Transverse colon (tissue), 4 donors: ENCODE measurements around the gene PUM1. TPM values are rescaled to one million over a fixed set of nuclear protein-coding genes. Genes with fewer than 3 reads are reported as not detected.

ENCODE experiments used
- DNase-seq: peaks from one replicate; pipeline ENCODE4 v3.0.0-alpha.2; 2019
- H3K27ac ChIP-seq, 4 donors: fragments of 200-600 bp; sonication (generic); 2 replicates each; pipeline ENCODE4 v1.5.1; 2016 to 2018; ENCODE audit warnings: inconsistent platforms in 4 of 4
- H3K27me3 ChIP-seq: fragments of 200-600 bp; sonication (generic); 2 replicates; pipeline ENCODE4 v1.5.1; 2017; ENCODE audit warnings: inconsistent platforms
- H3K36me3 ChIP-seq, 4 donors: fragments of 200-600 bp; sonication (generic); 2 replicates each; pipeline ENCODE4 v1.5.1; 2017 to 2019; ENCODE audit warnings: inconsistent platforms in 4 of 4
- H3K4me1 ChIP-seq, 4 donors: fragments of 200-600 bp; sonication (generic); 2 replicates each; pipeline ENCODE4 v1.5.1; 2017 to 2020; ENCODE audit warnings: inconsistent platforms in 4 of 4
- H3K4me3 ChIP-seq, 4 donors: fragments of 200-600 bp; sonication (generic); 1 replicate in 1 of 4; 2 replicates in 3 of 4; pipeline versions ENCODE4 v1.5.1 to v1.6.1; 2017 to 2019; ENCODE audit warnings: inconsistent platforms in 4 of 4
- H3K9me3 ChIP-seq, 2 donors: fragments of 200-600 bp; sonication (generic); 2 replicates each; pipeline ENCODE4 v1.5.1; 2017 to 2019; ENCODE audit warnings: inconsistent platforms in 2 of 2
- CTCF ChIP-seq, 5 experiments: fragments of 200-600 bp in 3 of 5; fragments of 450-650 bp in 2 of 5; sonication (generic) in 3 of 5; IDR thresholded peaks; 1 replicate in 2 of 5; 2 replicates in 3 of 5; pipeline ENCODE4 v1.5.1; 2016 to 2017; ENCODE audit warnings: antibody characterized with exemption in 5 of 5, inconsistent platforms in 3 of 5, mild to moderate bottlenecking in 2 of 5, moderate library complexity in 1 of 5
- EP300 ChIP-seq: sonication (generic); formaldehyde crosslinking; IDR thresholded peaks from one replicate; pipeline ENCODE4 v1.6.1; 2017; ENCODE audit warnings: antibody characterized with exemption, low read depth
- POLR2A ChIP-seq: fragments of 450-650 bp; IDR thresholded peaks from one replicate; pipeline ENCODE4 v1.6.1; 2016; ENCODE audit warnings: antibody characterized with exemption, mild to moderate bottlenecking, moderate library complexity
- POLR2AphosphoS5 ChIP-seq, 3 donors: sonication (generic); formaldehyde crosslinking; IDR thresholded peaks; one replicate each; pipeline ENCODE4 v1.6.1; 2016; ENCODE audit warnings: antibody characterized with exemption in 3 of 3
- WGBS, 2 donors: methylation state at CpG; one replicate each; pipeline ENCODE4 v1.1.5; 2018; ENCODE audit warnings: low coverage in 1 of 2; 5-methylcytosine and 5-hydroxymethylcytosine counted together
- in situ Hi-C, 4 donors: fragments of 200-750 bp; cut with MboI; loops; one replicate each; pipeline versions ENCODE4 v1.15.0 to v1.15.1; 2017; ENCODE audit warnings: low sequenced_read_pairs in 3 of 4, low pct_ligation_motif_present in 1 of 4, low pct_unique_long_range_greater_than_20kb in 1 of 4
- intact Hi-C: fragments of 100-400 bp; cut with DNase I; formaldehyde crosslinking; loops from one replicate; pipeline ENCODE4 v1.15.1; 2023; ENCODE audit warnings: low total_unique reads
- total RNA-seq, 4 donors: library from RNA; depleted of rRNA; stranded (reverse); fragments of >200 nt; gene quantifications; one replicate each; pipeline ENCODE4 v1.1.0, GENCODE V29; 2016

PUM1 gene
- total RNA-seq, 4 donors from 2014 or later: 73.6 to 201 (median 78.5) TPM

DNA sequence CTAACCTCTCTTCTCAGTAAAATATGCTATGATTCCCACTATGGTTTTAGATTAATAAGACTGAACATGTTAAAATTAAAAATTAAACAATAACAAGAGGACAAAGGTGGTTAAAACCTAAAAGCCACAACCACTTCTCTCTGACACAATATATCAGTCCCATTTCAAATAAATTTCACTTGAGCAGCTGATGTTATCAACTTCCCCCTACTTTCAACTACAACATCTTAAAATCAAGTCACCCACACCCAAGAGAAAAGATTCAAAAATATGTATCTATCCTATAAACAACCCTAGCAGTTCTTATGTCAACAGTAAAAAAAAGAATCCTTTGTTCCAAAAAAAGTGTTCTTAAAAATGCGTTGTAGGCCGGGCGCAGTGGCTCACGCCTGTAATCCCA, 7.5 kb downstream of the PUM1 start:
- no peak overlapping the region for H3K27ac ChIP-seq
- intact Hi-C loops: no loop called here
- peaks cover 26 to 92% (median 42%) of the 10 kb centered on the region in 4 donors for H3K4me1 ChIP-seq
- H3K27me3 ChIP-seq: no peaks in the 10 kb centered on the region
- WGBS, 2 donors: 90 to 92% methylated on average over 4 of the region's 4 CpGs
- DNase-seq: no peak
- TF ChIP-seq CTCF (IDR thresholded peaks at IDR 0.05) (no peak), EP300 (no peak), POLR2A (no peak), POLR2AphosphoS5 (IDR thresholded peaks at IDR 0.05) (no peak)
- H3K36me3 ChIP-seq: peaks cover 0 to 16% (median 5%) of the 10 kb centered on the region in 4 donors
- in situ Hi-C loops: no loop called here
- H3K4me3 ChIP-seq: no peak overlapping the region
- H3K9me3 ChIP-seq: no peaks in the 10 kb centered on the region

- intact Hi-C loops (no loop called here), in situ Hi-C loops (no loop called here)
- no peaks in the 10 kb centered on the region for H3K9me3 ChIP-seq
- TF ChIP-seq CTCF (IDR thresholded peaks at IDR 0.05) (no peak), POLR2AphosphoS5 (IDR thresholded peaks at IDR 0.05) (no peak), POLR2A (no peak), EP300 (no peak)
- H3K27me3 ChIP-seq: no peaks in the 10 kb centered on the region
- H3K27ac ChIP-seq: no peak overlapping the region
- peaks cover 5 to 87% (median 23%) of the 10 kb centered on the region in 4 donors for H3K4me1 ChIP-seq
- 88 to 100% methylated on average over 1 of the region's 1 CpG for WGBS, 2 donors
- H3K36me3 ChIP-seq: peaks cover 0 to 16% (median 5%) of the 10 kb centered on the region in 4 donors
- H3K4me3 ChIP-seq: no peak overlapping the region
- DNase-seq: no peak
Measured at GRCh38 chr1:31055953-31056352, 9.6 kb downstream of the PUM1 start.

- Histone ChIP-seq H3K4me3 (no peak overlapping the region), H3K27me3 (no peaks in the 10 kb centered on the region), H3K9me3 (no peaks in the 10 kb centered on the region), H3K27ac (no peak overlapping the region), H3K36me3 (peaks cover 0 to 16% (median 5%) of the 10 kb centered on the region in 4 donors), H3K4me1 (peaks cover 7 to 87% (median 25%) of the 10 kb centered on the region in 4 donors)
- intact Hi-C loops (no loop called here), in situ Hi-C loops (no loop called here)
- 41 to 60% methylated on average over 2 to 3 of the region's 3 CpGs for WGBS, 2 donors
- DNase-seq: no peak
- TF ChIP-seq EP300: no peak
- TF ChIP-seq POLR2A: no peak
- no peak for TF ChIP-seq CTCF (IDR thresholded peaks at IDR 0.05)
- TF ChIP-seq POLR2AphosphoS5 (IDR thresholded peaks at IDR 0.05): no peak
Measured at GRCh38 chr1:31055501-31055900, 10.0 kb downstream of the PUM1 start.

DNA sequence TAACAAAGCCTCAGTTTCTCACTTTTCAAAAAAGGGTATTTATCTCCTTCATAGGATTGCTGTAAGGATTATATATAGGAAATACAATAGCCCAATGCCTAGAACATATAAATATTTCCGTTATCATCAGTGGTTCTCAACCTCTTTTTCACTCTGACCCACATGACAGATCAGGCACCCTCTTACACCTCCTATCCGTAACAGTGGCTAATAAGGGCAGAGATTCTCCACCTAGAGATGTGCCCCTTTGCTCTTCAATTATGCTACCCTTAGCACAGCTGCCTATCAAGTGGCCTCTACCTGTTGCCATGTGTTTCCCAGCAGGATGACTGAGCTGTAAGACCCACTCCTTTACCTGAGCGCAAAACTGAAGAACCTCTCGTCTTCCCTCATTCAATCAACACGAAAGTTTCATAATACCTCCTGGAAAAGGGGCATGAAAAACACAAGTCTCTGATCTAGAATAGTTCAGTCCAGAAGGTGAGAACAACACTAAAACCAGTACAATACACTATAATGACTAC, 10.5 kb downstream of the PUM1 start:
- 72 to 78% methylated on average over 5 of the region's 5 CpGs for WGBS, 2 donors
- Histone ChIP-seq H3K27me3 (no peaks in the 10 kb centered on the region), H3K27ac (peak overlapping the region in 1 of 4 donors; percentile 16), H3K9me3 (no peaks in the 10 kb centered on the region), H3K36me3 (peaks cover 0 to 16% (median 5%) of the 10 kb centered on the region in 4 donors), H3K4me3 (no peak overlapping the region), H3K4me1 (peaks cover 12 to 89% (median 26%) of the 10 kb centered on the region in 4 donors)
- intact Hi-C loops (no loop called here), in situ Hi-C loops (no loop called here)
- no peak for TF ChIP-seq POLR2A
- TF ChIP-seq EP300: no peak
- TF ChIP-seq POLR2AphosphoS5 (IDR thresholded peaks at IDR 0.05): no peak
- TF ChIP-seq CTCF (IDR thresholded peaks at IDR 0.05): no peak
- no peak for DNase-seq
